Globus pallidus (tissue), 1 donor: ENCODE data around the gene C5.

Experiments used
- DNase-seq: peaks from one replicate; pipeline ENCODE4 v3.0.0-alpha.2; 2015; ENCODE audit warnings: low spot score

Gene C5

GRCh38 chr9:120941046-120941770 is 108.9 kb downstream of the C5 start:
- DNase-seq: no peak

GRCh38 chr9:120940573-120940972 is 109.5 kb downstream of the C5 start:
- no peak for DNase-seq

GRCh38 chr9:120938851-120939250 is 111.2 kb downstream of the C5 start:
- no peak for DNase-seq

- no peak for DNase-seq
Observed at GRCh38 chr9:120937596-120937995, 112.5 kb downstream of the C5 start.

- no peak for DNase-seq
Observed at GRCh38 chr9:120937127-120937526, 112.9 kb downstream of the C5 start.

GRCh38 chr9:120936764-120937122 is 113.3 kb downstream of the C5 start:
- DNase-seq: no peak

GRCh38 chr9:120936011-120936763 is 113.9 kb downstream of the C5 start:
- DNase-seq: peak; percentile 86

GRCh38 chr9:120935383-120935857 is 114.7 kb downstream of the C5 start:
- DNase-seq: peak; percentile 83

GRCh38 chr9:120934281-120934680 is 115.8 kb downstream of the C5 start:
- no peak for DNase-seq

GRCh38 chr9:120933310-120934055 is 116.6 kb downstream of the C5 start:
- no peak for DNase-seq

- no peak for DNase-seq
Observed at GRCh38 chr9:120932086-120932823, 117.8 kb downstream of the C5 start.

- no peak for DNase-seq
Observed at GRCh38 chr9:120931231-120932085, 118.6 kb downstream of the C5 start.

GRCh38 chr9:120929229-120929791 is 120.8 kb downstream of the C5 start:
- DNase-seq: no peak

GRCh38 chr9:120928483-120929228 is 121.4 kb downstream of the C5 start:
- DNase-seq: peak; percentile 54

GRCh38 chr9:120928015-120928482 is 122.0 kb downstream of the C5 start:
- DNase-seq: no peak

- DNase-seq: no peak
Observed at GRCh38 chr9:120927269-120928014, 122.6 kb downstream of the C5 start.

- DNase-seq: no peak
Observed at GRCh38 chr9:120926397-120926928, 123.6 kb downstream of the C5 start, which contains the start of gene TRAF1. Gene TRAF1 (minus strand): TSS chr9:120926796. CDS start chr9:120926075, 721 bp downstream.

- DNase-seq: no peak
Observed at GRCh38 chr9:120925535-120926396, 124.3 kb downstream of the C5 start.
